Esophagus muscularis mucosa (tissue), 4 donors: ENCODE data around the gene SCGN.

Experiments
- EP300 ChIP-seq: sonication (generic); formaldehyde crosslinking; IDR thresholded peaks from one replicate; pipeline ENCODE4 v1.6.1; 2017; ENCODE audit warnings: antibody characterized with exemption
- POLR2A ChIP-seq: fragments of 450-650 bp; IDR thresholded peaks from one replicate; pipeline ENCODE4 v1.6.1; 2017; ENCODE audit warnings: antibody characterized with exemption, moderate library complexity, mild to moderate bottlenecking, low read depth
- TF ChIP-seq, protein P1 (sequence below), 3 experiments: fragments of 200-600 bp in 2 of 3; fragments of 450-650 bp in 1 of 3; sonication (generic) in 2 of 3; IDR thresholded peaks; one replicate each; pipeline ENCODE4 v1.5.1; 2017 to 2019; ENCODE audit warnings: antibody characterized with exemption in 3 of 3, mild to moderate bottlenecking in 2 of 3, moderate library complexity in 1 of 3

DNA sequence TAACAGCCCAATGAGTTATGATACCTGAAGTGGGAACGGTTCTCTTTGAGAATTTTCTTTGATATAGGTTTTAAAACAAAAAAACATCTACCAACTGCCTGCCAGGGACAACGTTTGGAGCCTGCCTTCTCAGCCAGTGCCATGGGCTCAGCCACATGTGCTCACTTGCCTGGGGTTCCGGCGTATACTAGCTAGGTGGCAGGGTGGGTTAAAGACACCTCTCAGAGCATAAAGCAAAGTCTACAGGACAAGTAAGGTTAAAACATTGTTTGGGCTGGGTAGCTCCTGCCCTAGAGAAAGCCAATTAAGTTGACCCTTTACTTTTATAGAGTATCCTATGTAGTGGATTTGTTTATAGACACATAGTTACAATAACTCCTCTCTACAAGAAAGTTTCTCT is 38.0 kb upstream of the SCGN start:
- TF ChIP-seq POLR2A = no peak
- TF ChIP-seq, protein P1, sequence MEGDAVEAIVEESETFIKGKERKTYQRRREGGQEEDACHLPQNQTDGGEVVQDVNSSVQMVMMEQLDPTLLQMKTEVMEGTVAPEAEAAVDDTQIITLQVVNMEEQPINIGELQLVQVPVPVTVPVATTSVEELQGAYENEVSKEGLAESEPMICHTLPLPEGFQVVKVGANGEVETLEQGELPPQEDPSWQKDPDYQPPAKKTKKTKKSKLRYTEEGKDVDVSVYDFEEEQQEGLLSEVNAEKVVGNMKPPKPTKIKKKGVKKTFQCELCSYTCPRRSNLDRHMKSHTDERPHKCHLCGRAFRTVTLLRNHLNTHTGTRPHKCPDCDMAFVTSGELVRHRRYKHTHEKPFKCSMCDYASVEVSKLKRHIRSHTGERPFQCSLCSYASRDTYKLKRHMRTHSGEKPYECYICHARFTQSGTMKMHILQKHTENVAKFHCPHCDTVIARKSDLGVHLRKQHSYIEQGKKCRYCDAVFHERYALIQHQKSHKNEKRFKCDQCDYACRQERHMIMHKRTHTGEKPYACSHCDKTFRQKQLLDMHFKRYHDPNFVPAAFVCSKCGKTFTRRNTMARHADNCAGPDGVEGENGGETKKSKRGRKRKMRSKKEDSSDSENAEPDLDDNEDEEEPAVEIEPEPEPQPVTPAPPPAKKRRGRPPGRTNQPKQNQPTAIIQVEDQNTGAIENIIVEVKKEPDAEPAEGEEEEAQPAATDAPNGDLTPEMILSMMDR (IDR thresholded peaks at IDR 0.05) = no peak
- no peak for TF ChIP-seq EP300
